K562 (cell line): Measurements from ENCODE around the gene LTB4R2. TPM values are rescaled to one million over a fixed set of nuclear protein-coding genes. Genes with fewer than 3 reads are reported as not detected.

Experiments
- ATAC-seq: fragments of 200-7000 bp; cut with Tn5 transposase; 3 replicates; pipeline ENCODE4 v1.9.1; 2020; ENCODE audit warnings: moderate library complexity
- BruUV-seq: library from RNA; stranded (reverse); fragments of 400-500 nt; replicated peaks from 2 replicates; lab custom pipeline; 2021; lab: Mats Ljungman, UMichigan
- CTCF ChIA-PET: fragments of 300-600 bp; formaldehyde crosslinking; extraction: SDS; loops from one replicate; lab custom pipeline; 2021; ENCODE audit warnings: low intra/inter-chr PET ratio; lab: Yijun Ruan, JAX
- POLR2A ChIA-PET: fragments of 300-600, 350-650 bp; sonication (Branson Sonifier 250); formaldehyde crosslinking; extraction: SDS; loops from one replicate; lab custom pipeline; 2021; ENCODE audit warnings: antibody characterized with exemption, inconsistent platforms; lab: Yijun Ruan, JAX
- DNase-seq, 4 experiments: peaks; one replicate each; pipeline versions ENCODE4 v3.0.0 to v3.0.0-alpha.2; 2011 to 2018; ENCODE audit warnings: low spot score in 3 of 4, mixed read lengths in 3 of 4; ENCODE audit errors: extremely low read depth in 1 of 4
- FAIRE-seq: peaks from 2 replicates; lab custom pipeline; 2011; peaks lifted over from hg19 to GRCh38; lab: Jason Lieb, UNC
- H2AFZ ChIP-seq: 2 replicates; pipeline ENCODE4 v1.6.0; 2011; ENCODE audit warnings: low read depth, low read length, control low read depth, inconsistent platforms
- H3K27ac ChIP-seq: fragments of 200-600 bp; 3 replicates; pipeline ENCODE4 v1.8.0; 2011; ENCODE audit warnings: low read depth, mild to moderate bottlenecking, control low read depth, inconsistent platforms, low read length, moderate library complexity, mixed read lengths; ENCODE audit errors: extremely low read depth
- H3K27me3 ChIP-seq, 2 experiments: fragments of 300-600 bp in 1 of 2; 2 replicates in 1 of 2; 3 replicates in 1 of 2; pipeline versions ENCODE4 v1.6.0 to v1.8.0; 2011; ENCODE audit warnings: inconsistent platforms in 2 of 2, low read length in 2 of 2, mild to moderate bottlenecking in 1 of 2, mixed read lengths in 1 of 2, moderate library complexity in 1 of 2; ENCODE audit not compliant: control insufficient read depth in 2 of 2, insufficient read depth in 2 of 2
- H3K36me3 ChIP-seq: fragments of 300-600 bp; 3 replicates; pipeline ENCODE4 v1.8.0; 2011; ENCODE audit warnings: mild to moderate bottlenecking, low read length, inconsistent platforms; ENCODE audit not compliant: control insufficient read depth, insufficient read depth
- H3K4me1 ChIP-seq, 2 experiments: fragments of 200-600 bp in 1 of 2; replicated peaks in 1 of 2; 2 replicates in 1 of 2; 3 replicates in 1 of 2; pipeline versions ENCODE4 v1.5.1 to v1.8.0; 2011; ENCODE audit warnings: inconsistent platforms in 2 of 2, low read length in 2 of 2, mild to moderate bottlenecking in 1 of 2, mixed read lengths in 1 of 2, moderate library complexity in 1 of 2; ENCODE audit not compliant: control insufficient read depth in 2 of 2, insufficient read depth in 2 of 2
- H3K4me2 ChIP-seq: 2 replicates; pipeline ENCODE4 v1.6.1; 2011; ENCODE audit warnings: low read length, control low read depth, inconsistent platforms, mixed read lengths; ENCODE audit not compliant: insufficient read depth
- H3K4me3 ChIP-seq: fragments of 200-600 bp; sonication (generic), shearing (Covaris generic); 2 replicates; pipeline ENCODE4 v1.5.1; 2016; ENCODE audit warnings: control low read depth, inconsistent platforms
- H3K79me2 ChIP-seq: fragments of 200-600 bp; 3 replicates; pipeline ENCODE4 v1.8.0; 2011; ENCODE audit warnings: low read length, inconsistent platforms; ENCODE audit not compliant: control insufficient read depth, insufficient read depth
- H3K9ac ChIP-seq, 2 experiments: 2 replicates each; pipeline versions ENCODE4 v1.6.0 to v1.6.1; 2011; ENCODE audit warnings: low read depth in 2 of 2, low read length in 2 of 2, control low read depth in 1 of 2, inconsistent platforms in 1 of 2, mild to moderate bottlenecking in 1 of 2, mixed read lengths in 1 of 2; ENCODE audit not compliant: insufficient read depth in 1 of 2
- H3K9me1 ChIP-seq: one replicate; pipeline ENCODE4 v1.6.0; 2011; ENCODE audit warnings: inconsistent platforms, mild to moderate bottlenecking, low read length, moderate library complexity; ENCODE audit not compliant: control insufficient read depth, insufficient read depth
- H3K9me3 ChIP-seq: replicated peaks from 2 replicates; pipeline ENCODE4 v1.5.1; 2011; ENCODE audit warnings: low read depth, low read length, inconsistent platforms; ENCODE audit not compliant: control insufficient read depth, insufficient read depth
- H4K20me1 ChIP-seq: replicated peaks from 2 replicates; pipeline ENCODE4 v1.6.1; 2011; ENCODE audit warnings: low read length, inconsistent platforms, mixed read lengths; ENCODE audit not compliant: control insufficient read depth, insufficient read depth
- ARHGAP35 ChIP-seq: fragments of 450-650 bp; IDR thresholded peaks from 2 replicates; pipeline ENCODE4 v1.6.1; 2018; ENCODE audit not compliant: partially characterized antibody
- EP400 ChIP-seq: fragments of 450-650 bp; IDR thresholded peaks from 2 replicates; pipeline ENCODE4 v1.6.1; 2017; ENCODE audit warnings: antibody characterized with exemption, mild to moderate bottlenecking, moderate library complexity
- FOSL1 ChIP-seq: fragments of 200-800 bp; sonication (Bioruptor generic); conservative IDR thresholded peaks from 2 replicates; pipeline ENCODE4 v1.6.1; 2016; ENCODE audit warnings: missing genetic modification characterization, missing compliant biosample characterization
- HMG20B ChIP-seq: fragments of 250-450 bp; sonication (Bioruptor Pico); IDR thresholded peaks from 2 replicates; pipeline ENCODE4 v1.5.0; 2021; ENCODE audit warnings: mild to moderate bottlenecking
- HNRNPH1 ChIP-seq: fragments of 200-400 bp; formaldehyde crosslinking; optimal IDR thresholded peaks from 2 replicates; pipeline ENCODE3; 2017; ENCODE audit warnings: low read depth, mild to moderate bottlenecking, low read length, moderate library complexity
- KHSRP ChIP-seq: fragments of 450-650 bp; IDR thresholded peaks from 2 replicates; pipeline ENCODE4 v1.6.1; 2017
- MED1 ChIP-seq: sonication (generic); formaldehyde crosslinking; IDR thresholded peaks from 2 replicates; pipeline ENCODE4 v1.8.1; 2023; ENCODE audit warnings: missing genetic modification reagents, borderline replicate concordance
- NFE2L1 ChIP-seq: fragments of 450-650 bp; IDR thresholded peaks from 2 replicates; pipeline ENCODE4 v1.6.1; 2016; ENCODE audit warnings: missing genetic modification characterization, low read depth, mild to moderate bottlenecking, missing compliant biosample characterization, moderate library complexity, borderline replicate concordance
- RBM15 ChIP-seq: fragments of 200-400 bp; formaldehyde crosslinking; IDR thresholded peaks from 2 replicates; pipeline ENCODE4 v1.6.1; 2018; ENCODE audit warnings: mild to moderate bottlenecking, low read length, moderate library complexity; ENCODE audit not compliant: insufficient read depth
- ZNF436 ChIP-seq: fragments of 250-450, 450-650 bp; sonication (Bioruptor Pico); formaldehyde crosslinking; IDR thresholded peaks from 2 replicates; pipeline ENCODE4 v1.7.0; 2020; ENCODE audit warnings: mild to moderate bottlenecking
- WGBS: fragments of 100-300 bp; shearing (Covaris generic); methylation state at CpG from one replicate; pipeline ENCODE4 v1.1.6; 2016; ENCODE audit warnings: low coverage, mixed read lengths; ENCODE audit not compliant: insufficient coverage; ENCODE audit errors: missing lambda C conversion rate; 5-methylcytosine and 5-hydroxymethylcytosine counted together
- in situ Hi-C: fragments of 300-500 bp; cut with MboI; formaldehyde crosslinking; loops from 4 replicates; pipeline ENCODE4 v1.15.0; 2018; ENCODE audit warnings: inconsistent platforms, mixed read lengths
- intact Hi-C: fragments of 100-400 bp; cut with micrococcal nuclease; formaldehyde crosslinking; loops from 2 replicates; pipeline ENCODE4 v1.14.2; 2022
- polyA plus RNA-seq, 8 experiments: library from polyadenylated mRNA; depleted of rRNA in 4 of 8; stranded (reverse) in 5 of 8; unstranded in 3 of 8; fragments of >200 nt; fragmentation: Nextera tagmentation in 2 of 8; fragmentation: Illumina TruSeq in 1 of 8; extraction: Ambion mirVana in 2 of 8; extraction: Trizol in 1 of 8; gene quantifications; 2 replicates each; pipeline versions ENCODE4 v1.2.1 to v1.2.3, GENCODE V29; 2011 to 2014; ENCODE audit warnings: inconsistent platforms in 1 of 8, missing spikeins in 1 of 8
- total RNA-seq, 7 experiments: library from RNA; depleted of rRNA in 6 of 7; stranded (reverse); fragments of >200 nt in 6 of 7; fragmentation: Illumina TruSeq in 2 of 7; extraction: Trizol in 2 of 7; gene quantifications; 2 replicates each; pipeline versions ENCODE4 v1.2.1 to v1.2.3, GENCODE V29; 2011 to 2021; ENCODE audit warnings: low replicate concordance in 1 of 7
- TF ChIP-seq, protein P1 (sequence below): fragments of 250-450 bp; sonication (Bioruptor Pico); IDR thresholded peaks from 2 replicates; pipeline ENCODE4 v1.4.0; 2020; ENCODE audit warnings: mild to moderate bottlenecking
- TF ChIP-seq, protein P2 (sequence below), 2 experiments: fragments of 450-650 bp; formaldehyde crosslinking in 1 of 2; IDR thresholded peaks; 2 replicates each; pipeline versions ENCODE4 v1.4.0 to v1.6.1; 2014 to 2020; ENCODE audit warnings: mild to moderate bottlenecking in 2 of 2, borderline replicate concordance in 1 of 2, low read depth in 1 of 2

The LTB4R2 gene
- total and polyA plus RNA-seq, 9 of the 15 experiments (the other 6 are each of a cell fraction or from before 2014, with no cell fraction given): 0.03 to 11.6 (median 2.8) TPM; not detected in 1

DNA sequence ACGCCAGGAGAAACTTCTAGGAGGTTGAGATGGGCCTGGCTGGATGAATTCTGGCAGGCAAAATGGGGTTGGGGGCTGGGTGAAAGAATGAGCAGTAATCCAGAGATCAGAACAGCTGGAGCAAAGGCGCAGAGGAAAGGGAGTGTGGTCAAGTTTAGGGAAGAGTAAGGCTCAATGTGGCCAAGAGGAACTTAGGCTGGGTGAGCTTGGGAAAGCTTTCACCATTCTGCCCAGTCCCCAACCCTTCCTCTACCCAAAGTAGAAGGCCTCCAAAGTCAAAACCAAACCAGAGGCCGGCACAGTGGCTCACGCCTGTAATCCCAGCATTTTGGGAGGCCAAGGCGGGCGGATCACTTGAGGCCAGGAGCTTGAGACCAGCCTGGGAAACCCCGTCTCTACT is 28.3 kb upstream of the LTB4R2 start:
- Histone ChIP-seq H3K9me1 (no peaks in the 10 kb centered on the region), H3K27ac (no peak overlapping the region), H3K9ac (no peak overlapping the region), H4K20me1 (no peaks in the 10 kb centered on the region), H3K79me2 (no peaks in the 10 kb centered on the region), H3K27me3 (no peaks in the 10 kb centered on the region), H3K4me3 (no peak overlapping the region), H3K9me3 (no peaks in the 10 kb centered on the region), H2AFZ (no peak overlapping the region), H3K4me1 (peaks cover 0 to 3% of the 10 kb centered on the region in 2 experiments; a peak in 2 of 5 replicates), H3K4me2 (no peak overlapping the region), H3K36me3 (no peaks in the 10 kb centered on the region)
- ATAC-seq (no peak), DNase-seq (no peak), FAIRE-seq (no peak)
- POLR2A ChIA-PET: interaction anchor here (1.1 to 2.2 kb wide), 2 partner anchors 8 to 10 kb away, joined by 3 to 7 read pairs; partner anchors contain the start of gene RABGGTA
- CTCF ChIA-PET: no interaction called here
- BruUV-seq: no TSS peak
- intact Hi-C loops (no loop called here), in situ Hi-C loops (no loop called here)
- 74% methylated on average over 5 of the region's 7 CpGs for WGBS
- TF ChIP-seq HMG20B (no peak), HNRNPH1 (no peak), EP400 (no peak), RBM15 (no peak), ZNF436 (CRISPR knock-in tag) (no peak), NFE2L1 (tag) (no peak), MED1 (CRISPR knock-in tag) (no peak), KHSRP (no peak), ARHGAP35 (no peak), FOSL1 (tag) (no peak)
- TF ChIP-seq, protein P1, sequence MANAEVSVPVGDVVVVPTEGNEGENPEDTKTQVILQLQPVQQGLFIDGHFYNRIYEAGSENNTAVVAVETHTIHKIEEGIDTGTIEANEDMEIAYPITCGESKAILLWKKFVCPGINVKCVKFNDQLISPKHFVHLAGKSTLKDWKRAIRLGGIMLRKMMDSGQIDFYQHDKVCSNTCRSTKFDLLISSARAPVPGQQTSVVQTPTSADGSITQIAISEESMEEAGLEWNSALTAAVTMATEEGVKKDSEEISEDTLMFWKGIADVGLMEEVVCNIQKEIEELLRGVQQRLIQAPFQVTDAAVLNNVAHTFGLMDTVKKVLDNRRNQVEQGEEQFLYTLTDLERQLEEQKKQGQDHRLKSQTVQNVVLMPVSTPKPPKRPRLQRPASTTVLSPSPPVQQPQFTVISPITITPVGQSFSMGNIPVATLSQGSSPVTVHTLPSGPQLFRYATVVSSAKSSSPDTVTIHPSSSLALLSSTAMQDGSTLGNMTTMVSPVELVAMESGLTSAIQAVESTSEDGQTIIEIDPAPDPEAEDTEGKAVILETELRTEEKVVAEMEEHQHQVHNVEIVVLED (CRISPR knock-in tag): no peak
- TF ChIP-seq, protein P2, sequence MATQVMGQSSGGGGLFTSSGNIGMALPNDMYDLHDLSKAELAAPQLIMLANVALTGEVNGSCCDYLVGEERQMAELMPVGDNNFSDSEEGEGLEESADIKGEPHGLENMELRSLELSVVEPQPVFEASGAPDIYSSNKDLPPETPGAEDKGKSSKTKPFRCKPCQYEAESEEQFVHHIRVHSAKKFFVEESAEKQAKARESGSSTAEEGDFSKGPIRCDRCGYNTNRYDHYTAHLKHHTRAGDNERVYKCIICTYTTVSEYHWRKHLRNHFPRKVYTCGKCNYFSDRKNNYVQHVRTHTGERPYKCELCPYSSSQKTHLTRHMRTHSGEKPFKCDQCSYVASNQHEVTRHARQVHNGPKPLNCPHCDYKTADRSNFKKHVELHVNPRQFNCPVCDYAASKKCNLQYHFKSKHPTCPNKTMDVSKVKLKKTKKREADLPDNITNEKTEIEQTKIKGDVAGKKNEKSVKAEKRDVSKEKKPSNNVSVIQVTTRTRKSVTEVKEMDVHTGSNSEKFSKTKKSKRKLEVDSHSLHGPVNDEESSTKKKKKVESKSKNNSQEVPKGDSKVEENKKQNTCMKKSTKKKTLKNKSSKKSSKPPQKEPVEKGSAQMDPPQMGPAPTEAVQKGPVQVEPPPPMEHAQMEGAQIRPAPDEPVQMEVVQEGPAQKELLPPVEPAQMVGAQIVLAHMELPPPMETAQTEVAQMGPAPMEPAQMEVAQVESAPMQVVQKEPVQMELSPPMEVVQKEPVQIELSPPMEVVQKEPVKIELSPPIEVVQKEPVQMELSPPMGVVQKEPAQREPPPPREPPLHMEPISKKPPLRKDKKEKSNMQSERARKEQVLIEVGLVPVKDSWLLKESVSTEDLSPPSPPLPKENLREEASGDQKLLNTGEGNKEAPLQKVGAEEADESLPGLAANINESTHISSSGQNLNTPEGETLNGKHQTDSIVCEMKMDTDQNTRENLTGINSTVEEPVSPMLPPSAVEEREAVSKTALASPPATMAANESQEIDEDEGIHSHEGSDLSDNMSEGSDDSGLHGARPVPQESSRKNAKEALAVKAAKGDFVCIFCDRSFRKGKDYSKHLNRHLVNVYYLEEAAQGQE (IDR thresholded peaks at IDR 0.05; ENCODE audit: borderline replicate concordance): no peak
- TF ChIP-seq, protein P2 (CRISPR knock-in tag; IDR thresholded peaks at IDR 0.05; ENCODE audit: low read depth): no peak
